ENCODE measurements around the gene PLEKHH3.

DNA sequence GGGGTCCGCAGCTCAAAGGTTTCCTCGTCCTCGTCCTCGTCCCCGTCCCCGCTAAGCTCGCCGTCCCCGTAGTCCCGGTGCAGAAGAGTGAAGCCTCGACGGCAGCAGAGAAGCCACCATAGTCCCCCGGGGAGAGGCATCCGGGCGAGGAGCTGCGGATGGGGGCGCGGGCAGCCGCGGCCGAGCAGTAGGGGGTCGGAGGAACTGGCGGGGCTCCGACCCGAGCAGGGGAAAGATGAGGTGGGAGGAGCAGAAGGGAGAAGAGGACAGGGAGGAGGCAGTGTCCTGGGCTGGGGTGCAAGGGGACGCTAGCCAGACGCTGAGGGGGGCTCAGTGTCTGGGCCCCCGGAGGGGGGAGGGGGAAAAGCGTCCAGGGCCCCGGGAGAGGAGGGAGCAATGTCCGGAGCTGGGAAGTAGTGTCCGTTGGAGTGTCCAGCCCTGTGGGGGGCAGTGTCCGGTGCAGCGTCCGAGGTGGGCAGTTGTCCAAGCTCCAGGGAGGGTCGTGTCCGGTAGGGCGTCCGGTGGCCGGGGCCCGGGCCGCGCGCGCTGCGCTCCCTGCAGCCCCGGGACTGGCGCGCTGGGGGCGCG lies at the start of gene PLEKHH3:
- TF ChIP-seq, protein P1, sequence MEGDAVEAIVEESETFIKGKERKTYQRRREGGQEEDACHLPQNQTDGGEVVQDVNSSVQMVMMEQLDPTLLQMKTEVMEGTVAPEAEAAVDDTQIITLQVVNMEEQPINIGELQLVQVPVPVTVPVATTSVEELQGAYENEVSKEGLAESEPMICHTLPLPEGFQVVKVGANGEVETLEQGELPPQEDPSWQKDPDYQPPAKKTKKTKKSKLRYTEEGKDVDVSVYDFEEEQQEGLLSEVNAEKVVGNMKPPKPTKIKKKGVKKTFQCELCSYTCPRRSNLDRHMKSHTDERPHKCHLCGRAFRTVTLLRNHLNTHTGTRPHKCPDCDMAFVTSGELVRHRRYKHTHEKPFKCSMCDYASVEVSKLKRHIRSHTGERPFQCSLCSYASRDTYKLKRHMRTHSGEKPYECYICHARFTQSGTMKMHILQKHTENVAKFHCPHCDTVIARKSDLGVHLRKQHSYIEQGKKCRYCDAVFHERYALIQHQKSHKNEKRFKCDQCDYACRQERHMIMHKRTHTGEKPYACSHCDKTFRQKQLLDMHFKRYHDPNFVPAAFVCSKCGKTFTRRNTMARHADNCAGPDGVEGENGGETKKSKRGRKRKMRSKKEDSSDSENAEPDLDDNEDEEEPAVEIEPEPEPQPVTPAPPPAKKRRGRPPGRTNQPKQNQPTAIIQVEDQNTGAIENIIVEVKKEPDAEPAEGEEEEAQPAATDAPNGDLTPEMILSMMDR (IDR thresholded peaks at IDR 0.05), result peak in 8 of 12 donors; percentile 7 to 50 (median 21)
- TF ChIP-seq POLR2A (IDR thresholded peaks at IDR 0.05), result peak; percentile 13 to 92
